Measurements from ENCODE around the gene ZNF581. TPM values are rescaled to one million over a fixed set of nuclear protein-coding genes. Genes with fewer than 3 reads are reported as not detected.

Gene ZNF581
- total RNA-seq, 4 donors from 2014 or later = 11.1 to 23.9 (median 15.8) TPM

- no peak for TF ChIP-seq CTCF (IDR thresholded peaks at IDR 0.05)
- TF ChIP-seq POLR2A (IDR thresholded peaks at IDR 0.05) = no peak
- Histone ChIP-seq H3K27ac (peak overlapping the region in 2 of 3 donors; percentile 55 to 60), H3K36me3 (peaks cover 29 to 32% of the 10 kb centered on the region in 2 donors), H3K27me3 (no peaks in the 10 kb centered on the region), H3K9me3 (no peaks in the 10 kb centered on the region), H3K4me3 (replicated peaks in 1 of 3) (peak overlapping the region in 2 of 3 donors; percentile 57 to 89), H3K4me1 (peaks cover 21 to 25% of the 10 kb centered on the region in 2 donors)
- intact Hi-C loops (cut with DNase I) = no loop called here
- no peak for DNase-seq
- WGBS, 2 donors = 23 to 25% methylated on average over 16 to 17 of the region's 17 CpGs
Observed at GRCh38 chr19:55674459-55674840, 31.0 kb downstream of the ZNF581 start.

DNA sequence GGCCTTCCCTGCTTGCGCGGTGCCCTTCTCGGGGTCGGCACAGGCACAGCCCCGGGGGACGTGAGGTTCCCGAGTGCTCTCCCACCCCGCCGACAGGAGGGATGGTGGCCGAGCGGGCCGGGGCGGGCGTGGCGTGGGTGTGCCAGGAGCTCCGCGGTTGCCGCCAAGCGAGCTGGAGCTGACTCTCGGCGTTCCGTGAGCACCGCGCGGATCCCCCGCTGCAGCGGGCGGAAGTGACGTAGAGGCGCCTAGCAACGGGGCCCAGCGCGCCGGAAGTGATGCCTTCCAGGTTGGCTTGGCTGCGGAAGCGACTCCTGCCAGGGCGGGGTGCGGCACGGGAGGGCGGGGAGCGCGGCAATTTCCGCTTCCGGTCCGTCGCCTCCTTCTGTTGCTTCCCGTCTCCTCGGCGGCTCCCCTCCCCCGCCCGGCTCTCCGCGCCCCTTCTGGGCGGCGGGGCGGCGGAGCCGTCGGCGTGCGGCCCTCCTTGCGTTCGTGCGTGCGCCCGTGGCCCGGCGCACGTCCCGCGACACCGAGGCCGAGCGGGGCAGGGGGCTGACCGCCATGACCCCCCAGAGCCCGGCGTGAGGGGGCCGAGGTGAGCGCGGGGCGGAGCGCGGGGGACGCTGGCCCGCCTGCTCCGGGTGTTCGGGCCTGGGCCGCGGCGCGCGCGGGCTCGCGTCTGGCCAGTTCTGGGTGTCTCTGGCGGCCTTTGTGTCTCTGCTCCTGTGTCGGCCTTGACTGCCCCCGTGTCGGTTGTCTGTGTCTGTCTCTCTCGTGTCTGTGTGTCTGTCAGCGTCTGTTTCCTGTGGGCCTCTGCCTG, 31.6 kb downstream of the ZNF581 start, which contains the start of gene EPN1:
Gene EPN1 (plus strand): TSS at position 386 of the 820 bp plus-strand sequence. CDS start 3,402 bp downstream, outside the sequence.
- Histone ChIP-seq H3K4me1 (peaks cover 21 to 25% of the 10 kb centered on the region in 2 donors), H3K27ac (peak within 1 kb of the TSS; percentile 60 to 71 (median 65)), H3K9me3 (no peaks in the 10 kb centered on the region), H3K36me3 (peaks cover 27 to 30% of the 10 kb centered on the region in 2 donors), H3K4me3 (replicated peaks in 1 of 3) (peak within 1 kb of the TSS; percentile 57 to 94 (median 89)), H3K27me3 (no peaks in the 10 kb centered on the region)
- TF ChIP-seq POLR2A (IDR thresholded peaks at IDR 0.05) (peak in 1 of 2 donors; percentile 46), CTCF (IDR thresholded peaks at IDR 0.05) (no peak)
- intact Hi-C loops (cut with DNase I) = no loop called here
- 0 to 1% methylated on average over 5 to 15 of the region's 101 CpGs for WGBS, 2 donors
- DNase-seq = peak; percentile 98

DNA sequence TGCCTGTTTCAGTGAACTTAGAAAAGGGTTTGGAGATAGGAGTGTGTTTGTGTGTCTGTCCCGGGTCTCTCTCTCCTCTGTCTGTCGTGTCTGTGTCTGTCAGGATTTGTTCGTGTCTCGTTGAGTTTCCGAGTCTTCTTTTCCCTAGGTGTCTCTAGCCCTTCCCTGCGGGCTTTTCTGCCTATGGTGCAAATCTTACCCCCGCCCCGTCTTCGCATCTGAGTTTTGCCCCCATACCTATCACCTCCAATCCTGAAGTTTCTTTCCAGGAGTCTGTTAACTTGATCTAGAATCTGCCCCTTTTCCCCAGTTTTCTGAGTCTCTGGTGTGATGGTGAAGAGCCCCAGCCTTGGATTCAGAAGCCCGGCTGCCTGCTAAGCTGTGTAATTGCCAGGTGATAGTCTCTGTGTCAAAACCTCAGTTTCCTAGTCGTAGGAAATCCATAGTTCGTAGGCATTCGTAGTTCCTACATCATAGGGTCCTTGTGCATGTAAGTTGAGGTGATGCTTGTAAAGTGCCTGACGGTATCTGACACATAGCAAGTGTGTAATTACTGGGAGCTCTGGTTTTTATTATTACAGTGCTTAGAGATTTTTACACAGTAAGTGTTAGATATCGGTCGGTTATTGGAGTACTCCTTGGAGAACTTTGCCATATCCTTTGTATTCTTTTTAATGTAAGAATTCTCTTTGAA, 32.4 kb downstream of the ZNF581 start:
- Histone ChIP-seq H3K9me3 (no peaks in the 10 kb centered on the region), H3K4me1 (peaks cover 25 to 26% of the 10 kb centered on the region in 2 donors), H3K27ac (peak overlapping the region in 2 of 3 donors; percentile 60 to 71), H3K36me3 (peaks cover 25 to 27% of the 10 kb centered on the region in 2 donors), H3K4me3 (replicated peaks in 1 of 3) (peak overlapping the region; percentile 57 to 94 (median 89)), H3K27me3 (no peaks in the 10 kb centered on the region)
- no peak for TF ChIP-seq POLR2A (IDR thresholded peaks at IDR 0.05)
- TF ChIP-seq CTCF (IDR thresholded peaks at IDR 0.05) = no peak
- WGBS, 2 donors = 11 to 17% methylated on average over 16 of the region's 16 CpGs
- intact Hi-C loops (cut with DNase I) = no loop called here
- DNase-seq = no peak

- DNase-seq = no peak
Observed at GRCh38 chr19:55676383-55676782, 32.9 kb downstream of the ZNF581 start.

More at GRCh38 chr19:55676383-55676782, 32.9 kb downstream of the ZNF581 start:
- intact Hi-C loops (cut with DNase I) = no loop called here
- Histone ChIP-seq H3K4me3 (replicated peaks in 1 of 3) (peak overlapping the region in 1 of 3 donors; percentile 57), H3K9me3 (no peaks in the 10 kb centered on the region), H3K27ac (no peak overlapping the region), H3K4me1 (peaks cover 30% of the 10 kb centered on the region in 2 donors), H3K27me3 (no peaks in the 10 kb centered on the region), H3K36me3 (peaks cover 24 to 31% of the 10 kb centered on the region in 2 donors)
- TF ChIP-seq POLR2A (IDR thresholded peaks at IDR 0.05) (no peak), CTCF (IDR thresholded peaks at IDR 0.05) (no peak)
- 74 to 84% methylated on average over 5 of the region's 5 CpGs for WGBS, 2 donors

Data from thyroid gland (tissue), 4 donors.